WTC11 (cell line): ENCODE data around the gene PITPNC1. TPM values are rescaled to one million over a fixed set of nuclear protein-coding genes. Genes with fewer than 3 reads are reported as not detected.
A peak's percentile ranks its signal among the peaks of the same experiment; 100 is the strongest.

Experiments used
- ATAC-seq: fragments of 200-7000 bp; cut with Tn5 transposase; 2 replicates; pipeline ENCODE4 v1.10.0; 2021; ENCODE audit warnings: mild to moderate bottlenecking, moderate library complexity
- CTCF ChIA-PET: fragments of 300-600 bp; sonication (Branson Sonifier 250); formaldehyde crosslinking; loops from one replicate; lab custom pipeline; 2021; ENCODE audit warnings: antibody characterized with exemption; lab: Charles Lee
- POLR2A ChIA-PET: fragments of 350-600 bp; sonication (Branson Sonifier 250); formaldehyde crosslinking; loops from one replicate; lab custom pipeline; 2021; ENCODE audit warnings: antibody characterized with exemption; lab: Charles Lee
- DNase-seq: peaks from one replicate; pipeline ENCODE4 v3.0.0; 2021; ENCODE audit warnings: low spot score
- H3K27ac Mint-ChIP-seq: 2 replicates; pipeline ENCODE4 v1.8.0; 2021; ENCODE audit warnings: mixed read lengths
- H3K27me3 Mint-ChIP-seq: 2 replicates; pipeline ENCODE4 v1.8.0; 2021; ENCODE audit warnings: low read depth, mild to moderate bottlenecking, moderate library complexity, mixed read lengths
- H3K36me3 Mint-ChIP-seq: 2 replicates; pipeline ENCODE4 v1.8.0; 2021; ENCODE audit warnings: mixed read lengths
- H3K4me1 Mint-ChIP-seq: 2 replicates; pipeline ENCODE4 v1.8.0; 2022; ENCODE audit warnings: mixed read lengths
- H3K4me3 Mint-ChIP-seq: 2 replicates; pipeline ENCODE4 v1.8.0; 2021; ENCODE audit warnings: mild to moderate bottlenecking, moderate library complexity, mixed read lengths
- H3K9me3 Mint-ChIP-seq: 2 replicates; pipeline ENCODE4 v1.8.0; 2021; ENCODE audit warnings: mixed read lengths
- ETV6 ChIP-seq: sonication (generic); formaldehyde crosslinking; IDR thresholded peaks from 2 replicates; pipeline ENCODE4 v1.8.1; 2022; ENCODE audit warnings: mild to moderate bottlenecking, missing genetic modification reagents
- MXD4 ChIP-seq: fragments of 250-450 bp; sonication (Bioruptor Pico); IDR thresholded peaks from 2 replicates; pipeline ENCODE4 v1.8.0; 2021; ENCODE audit warnings: mild to moderate bottlenecking, moderate library complexity, borderline replicate concordance
- NFYB ChIP-seq: sonication (generic); formaldehyde crosslinking; conservative IDR thresholded peaks from 2 replicates; pipeline ENCODE4 v1.8.0; 2022; ENCODE audit warnings: low read depth, missing genetic modification reagents
- NR2C2 ChIP-seq: sonication (generic); formaldehyde crosslinking; IDR thresholded peaks from 2 replicates; pipeline ENCODE4 v1.8.0; 2022; ENCODE audit warnings: mild to moderate bottlenecking, missing genetic modification reagents
- PRRX2 ChIP-seq: fragments of 250-450 bp; sonication (Bioruptor Pico); IDR thresholded peaks from 2 replicates; pipeline ENCODE4 v1.8.0; 2021; ENCODE audit warnings: mild to moderate bottlenecking
- TEAD1 ChIP-seq: sonication (generic); formaldehyde crosslinking; IDR thresholded peaks from 2 replicates; pipeline ENCODE4 v1.8.0; 2022; ENCODE audit warnings: mild to moderate bottlenecking, missing genetic modification reagents
- ZNF138 ChIP-seq: sonication (generic); formaldehyde crosslinking; conservative IDR thresholded peaks from 2 replicates; pipeline ENCODE4 v1.8.1; 2022; ENCODE audit warnings: mild to moderate bottlenecking, moderate library complexity, missing genetic modification reagents
- ZNF263 ChIP-seq: sonication (generic); formaldehyde crosslinking; IDR thresholded peaks from 2 replicates; pipeline ENCODE4 v1.8.1; 2022; ENCODE audit warnings: low read depth, mild to moderate bottlenecking, moderate library complexity, missing genetic modification reagents
- total RNA-seq: library from RNA; stranded (reverse); gene quantifications from 3 replicates; pipeline ENCODE4 v1.2.3, GENCODE V29; 2021
- TF ChIP-seq, protein P1 (sequence below): fragments of 250-450 bp; sonication (Bioruptor Pico); conservative IDR thresholded peaks from 2 replicates; pipeline ENCODE4 v1.9.0; 2021; ENCODE audit warnings: mild to moderate bottlenecking
- TF ChIP-seq, protein P2 (sequence below): sonication (generic); formaldehyde crosslinking; IDR thresholded peaks from 2 replicates; pipeline ENCODE4 v1.8.1; 2023; ENCODE audit warnings: mild to moderate bottlenecking, missing genetic modification reagents, borderline replicate concordance
- TF ChIP-seq, protein P3 (sequence below): fragments of 200-600 bp; IDR thresholded peaks from 2 replicates; pipeline ENCODE4 v1.8.0; 2022; ENCODE audit warnings: antibody characterized with exemption
- TF ChIP-seq, protein P4 (sequence below): sonication (generic); formaldehyde crosslinking; IDR thresholded peaks from 2 replicates; pipeline ENCODE4 v1.8.0; 2022; ENCODE audit warnings: mild to moderate bottlenecking, missing genetic modification reagents
- TF ChIP-seq, protein P5 (sequence below): sonication (generic); formaldehyde crosslinking; IDR thresholded peaks from 2 replicates; pipeline ENCODE4 v1.8.0; 2022; ENCODE audit warnings: mild to moderate bottlenecking, missing genetic modification reagents
- TF ChIP-seq, protein P6 (sequence below): sonication (generic); formaldehyde crosslinking; IDR thresholded peaks from 2 replicates; pipeline ENCODE4 v1.8.1; 2022; ENCODE audit warnings: low read depth, missing genetic modification reagents, borderline replicate concordance
- TF ChIP-seq, protein P7 (sequence below): fragments of 250-450 bp; sonication (Bioruptor Pico); IDR thresholded peaks from 2 replicates; pipeline ENCODE4 v1.9.0; 2021; ENCODE audit warnings: mild to moderate bottlenecking
- TF ChIP-seq, protein P8 (sequence below): sonication (generic); formaldehyde crosslinking; IDR thresholded peaks from 2 replicates; pipeline ENCODE4 v1.8.0; 2023; ENCODE audit warnings: mild to moderate bottlenecking, missing genetic modification reagents
- TF ChIP-seq, protein P9 (sequence below): sonication (generic); formaldehyde crosslinking; IDR thresholded peaks from 2 replicates; pipeline ENCODE4 v1.8.1; 2022; ENCODE audit warnings: mild to moderate bottlenecking, moderate library complexity, missing genetic modification reagents

Gene PITPNC1
- total RNA-seq, 1 experiment from 2014 or later = 39.8 TPM

DNA sequence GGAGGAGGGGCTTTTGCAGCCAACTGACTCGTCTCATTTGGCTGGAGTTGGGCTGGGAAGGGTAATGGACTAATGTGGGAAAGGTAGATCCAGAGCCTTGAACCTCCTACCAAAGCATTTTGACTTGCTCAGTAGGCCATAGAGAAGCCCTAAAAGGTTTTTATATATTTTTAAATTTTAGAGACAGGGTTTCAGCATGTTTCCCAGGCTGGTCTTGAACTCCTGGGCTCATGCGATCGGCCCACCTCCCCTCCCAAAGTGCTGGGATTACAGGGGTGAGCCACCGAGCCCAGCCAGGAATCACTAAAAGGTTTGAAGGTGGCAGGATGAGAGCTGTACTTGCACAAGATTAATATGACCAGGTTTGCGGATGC is 2.0 kb upstream of the PITPNC1 start:
- H3K36me3 Mint-ChIP-seq = peaks cover 11% of the 10 kb centered on the region
- TF ChIP-seq TEAD1 (CRISPR knock-in tag) (no peak), MXD4 (CRISPR knock-in tag) (no peak)
- TF ChIP-seq, protein P1, sequence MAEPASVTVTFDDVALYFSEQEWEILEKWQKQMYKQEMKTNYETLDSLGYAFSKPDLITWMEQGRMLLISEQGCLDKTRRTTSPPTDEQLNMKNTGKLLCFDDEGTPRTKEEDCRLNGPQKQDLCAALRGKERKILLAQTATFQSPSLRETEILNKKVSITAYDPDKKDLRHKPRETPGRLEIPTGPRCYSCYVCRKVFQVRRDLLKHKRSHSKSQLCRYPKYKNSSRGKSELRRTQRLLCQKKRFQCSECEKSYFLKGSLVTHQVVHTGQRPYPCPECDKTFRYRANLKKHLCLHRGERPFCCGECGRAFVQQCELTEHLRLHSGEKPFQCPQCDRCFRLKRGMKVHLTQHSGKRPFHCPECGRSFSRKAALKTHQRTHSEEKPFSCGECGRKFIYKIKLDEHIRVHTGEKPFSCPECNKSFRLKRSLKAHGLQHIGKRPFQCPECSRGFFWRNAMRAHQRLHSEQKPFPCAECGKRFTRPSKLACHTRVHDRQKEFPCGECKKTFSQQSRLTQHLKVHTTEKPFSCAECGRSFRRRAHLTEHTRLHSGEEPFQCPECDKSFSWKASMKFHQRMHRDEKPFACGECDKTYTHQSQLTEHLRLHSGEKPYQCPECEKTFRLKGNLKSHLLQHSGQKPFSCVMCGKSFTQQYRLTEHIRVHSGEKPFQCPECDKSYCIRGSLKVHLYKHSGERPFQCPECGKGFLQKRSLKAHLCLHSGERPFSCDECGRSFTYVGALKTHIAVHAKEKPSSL (CRISPR knock-in tag) = no peak
- TF ChIP-seq, protein P2, sequence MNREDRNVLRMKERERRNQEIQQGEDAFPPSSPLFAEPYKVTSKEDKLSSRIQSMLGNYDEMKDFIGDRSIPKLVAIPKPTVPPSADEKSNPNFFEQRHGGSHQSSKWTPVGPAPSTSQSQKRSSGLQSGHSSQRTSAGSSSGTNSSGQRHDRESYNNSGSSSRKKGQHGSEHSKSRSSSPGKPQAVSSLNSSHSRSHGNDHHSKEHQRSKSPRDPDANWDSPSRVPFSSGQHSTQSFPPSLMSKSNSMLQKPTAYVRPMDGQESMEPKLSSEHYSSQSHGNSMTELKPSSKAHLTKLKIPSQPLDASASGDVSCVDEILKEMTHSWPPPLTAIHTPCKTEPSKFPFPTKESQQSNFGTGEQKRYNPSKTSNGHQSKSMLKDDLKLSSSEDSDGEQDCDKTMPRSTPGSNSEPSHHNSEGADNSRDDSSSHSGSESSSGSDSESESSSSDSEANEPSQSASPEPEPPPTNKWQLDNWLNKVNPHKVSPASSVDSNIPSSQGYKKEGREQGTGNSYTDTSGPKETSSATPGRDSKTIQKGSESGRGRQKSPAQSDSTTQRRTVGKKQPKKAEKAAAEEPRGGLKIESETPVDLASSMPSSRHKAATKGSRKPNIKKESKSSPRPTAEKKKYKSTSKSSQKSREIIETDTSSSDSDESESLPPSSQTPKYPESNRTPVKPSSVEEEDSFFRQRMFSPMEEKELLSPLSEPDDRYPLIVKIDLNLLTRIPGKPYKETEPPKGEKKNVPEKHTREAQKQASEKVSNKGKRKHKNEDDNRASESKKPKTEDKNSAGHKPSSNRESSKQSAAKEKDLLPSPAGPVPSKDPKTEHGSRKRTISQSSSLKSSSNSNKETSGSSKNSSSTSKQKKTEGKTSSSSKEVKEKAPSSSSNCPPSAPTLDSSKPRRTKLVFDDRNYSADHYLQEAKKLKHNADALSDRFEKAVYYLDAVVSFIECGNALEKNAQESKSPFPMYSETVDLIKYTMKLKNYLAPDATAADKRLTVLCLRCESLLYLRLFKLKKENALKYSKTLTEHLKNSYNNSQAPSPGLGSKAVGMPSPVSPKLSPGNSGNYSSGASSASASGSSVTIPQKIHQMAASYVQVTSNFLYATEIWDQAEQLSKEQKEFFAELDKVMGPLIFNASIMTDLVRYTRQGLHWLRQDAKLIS (CRISPR knock-in tag) = no peak
- TF ChIP-seq, protein P3, sequence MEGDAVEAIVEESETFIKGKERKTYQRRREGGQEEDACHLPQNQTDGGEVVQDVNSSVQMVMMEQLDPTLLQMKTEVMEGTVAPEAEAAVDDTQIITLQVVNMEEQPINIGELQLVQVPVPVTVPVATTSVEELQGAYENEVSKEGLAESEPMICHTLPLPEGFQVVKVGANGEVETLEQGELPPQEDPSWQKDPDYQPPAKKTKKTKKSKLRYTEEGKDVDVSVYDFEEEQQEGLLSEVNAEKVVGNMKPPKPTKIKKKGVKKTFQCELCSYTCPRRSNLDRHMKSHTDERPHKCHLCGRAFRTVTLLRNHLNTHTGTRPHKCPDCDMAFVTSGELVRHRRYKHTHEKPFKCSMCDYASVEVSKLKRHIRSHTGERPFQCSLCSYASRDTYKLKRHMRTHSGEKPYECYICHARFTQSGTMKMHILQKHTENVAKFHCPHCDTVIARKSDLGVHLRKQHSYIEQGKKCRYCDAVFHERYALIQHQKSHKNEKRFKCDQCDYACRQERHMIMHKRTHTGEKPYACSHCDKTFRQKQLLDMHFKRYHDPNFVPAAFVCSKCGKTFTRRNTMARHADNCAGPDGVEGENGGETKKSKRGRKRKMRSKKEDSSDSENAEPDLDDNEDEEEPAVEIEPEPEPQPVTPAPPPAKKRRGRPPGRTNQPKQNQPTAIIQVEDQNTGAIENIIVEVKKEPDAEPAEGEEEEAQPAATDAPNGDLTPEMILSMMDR = no peak
- H3K4me1 Mint-ChIP-seq = peaks cover 35% of the 10 kb centered on the region
- ChIA-PET CTCF (interaction anchor here (0.5 to 3.1 kb wide), 32 partner anchors 9 to 584 kb away, joined by 3 to 38 read pairs (median 4); partner anchors contain the start of genes NOL11 and PSMD12), POLR2A (interaction anchor here (0.9 kb wide), 1 partner anchor 600 kb away, joined by 3 read pairs; no protein-coding TSS in a partner anchor)
- DNase-seq (no peak), ATAC-seq (no peak)
- no peak overlapping the region for H3K27ac Mint-ChIP-seq
- peaks cover 9% of the 10 kb centered on the region for H3K9me3 Mint-ChIP-seq
- H3K27me3 Mint-ChIP-seq = no peaks in the 10 kb centered on the region; the same call in 1 of the 2 replicates
- peak overlapping the region; percentile 81 for H3K4me3 Mint-ChIP-seq

DNA sequence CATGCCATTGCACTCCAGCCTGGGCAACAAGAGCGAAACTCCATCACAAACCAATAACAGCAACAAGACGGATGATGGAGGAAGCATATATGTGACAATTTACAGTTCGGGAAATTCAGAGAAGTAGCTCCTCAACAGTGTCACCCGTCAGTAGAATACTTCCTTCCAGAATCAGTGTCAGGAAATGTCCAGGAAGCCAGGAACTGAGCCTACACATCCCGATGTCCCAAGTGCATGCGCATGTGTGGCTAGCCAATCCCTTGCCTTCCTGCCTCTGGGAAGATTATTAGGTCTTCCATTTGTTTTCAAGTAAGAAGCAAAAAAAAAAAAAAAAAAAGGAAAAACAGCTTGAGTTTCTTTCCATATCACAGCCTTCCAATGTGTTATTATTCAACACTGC is 1.4 kb upstream of the PITPNC1 start:
- TF ChIP-seq, protein P4, sequence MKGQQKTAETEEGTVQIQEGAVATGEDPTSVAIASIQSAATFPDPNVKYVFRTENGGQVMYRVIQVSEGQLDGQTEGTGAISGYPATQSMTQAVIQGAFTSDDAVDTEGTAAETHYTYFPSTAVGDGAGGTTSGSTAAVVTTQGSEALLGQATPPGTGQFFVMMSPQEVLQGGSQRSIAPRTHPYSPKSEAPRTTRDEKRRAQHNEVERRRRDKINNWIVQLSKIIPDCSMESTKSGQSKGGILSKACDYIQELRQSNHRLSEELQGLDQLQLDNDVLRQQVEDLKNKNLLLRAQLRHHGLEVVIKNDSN (CRISPR knock-in tag) = no peak
- TF ChIP-seq ZNF263 (no peak), ZNF138 (CRISPR knock-in tag) (no peak), NR2C2 (CRISPR knock-in tag) (no peak), PRRX2 (no peak), ETV6 (CRISPR knock-in tag) (no peak), NFYB (CRISPR knock-in tag) (no peak)
- TF ChIP-seq, protein P5, sequence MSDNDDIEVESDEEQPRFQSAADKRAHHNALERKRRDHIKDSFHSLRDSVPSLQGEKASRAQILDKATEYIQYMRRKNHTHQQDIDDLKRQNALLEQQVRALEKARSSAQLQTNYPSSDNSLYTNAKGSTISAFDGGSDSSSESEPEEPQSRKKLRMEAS (CRISPR knock-in tag) = no peak
- TF ChIP-seq, protein P6, sequence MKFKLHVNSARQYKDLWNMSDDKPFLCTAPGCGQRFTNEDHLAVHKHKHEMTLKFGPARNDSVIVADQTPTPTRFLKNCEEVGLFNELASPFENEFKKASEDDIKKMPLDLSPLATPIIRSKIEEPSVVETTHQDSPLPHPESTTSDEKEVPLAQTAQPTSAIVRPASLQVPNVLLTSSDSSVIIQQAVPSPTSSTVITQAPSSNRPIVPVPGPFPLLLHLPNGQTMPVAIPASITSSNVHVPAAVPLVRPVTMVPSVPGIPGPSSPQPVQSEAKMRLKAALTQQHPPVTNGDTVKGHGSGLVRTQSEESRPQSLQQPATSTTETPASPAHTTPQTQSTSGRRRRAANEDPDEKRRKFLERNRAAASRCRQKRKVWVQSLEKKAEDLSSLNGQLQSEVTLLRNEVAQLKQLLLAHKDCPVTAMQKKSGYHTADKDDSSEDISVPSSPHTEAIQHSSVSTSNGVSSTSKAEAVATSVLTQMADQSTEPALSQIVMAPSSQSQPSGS (CRISPR knock-in tag) = no peak
- TF ChIP-seq, protein P7, sequence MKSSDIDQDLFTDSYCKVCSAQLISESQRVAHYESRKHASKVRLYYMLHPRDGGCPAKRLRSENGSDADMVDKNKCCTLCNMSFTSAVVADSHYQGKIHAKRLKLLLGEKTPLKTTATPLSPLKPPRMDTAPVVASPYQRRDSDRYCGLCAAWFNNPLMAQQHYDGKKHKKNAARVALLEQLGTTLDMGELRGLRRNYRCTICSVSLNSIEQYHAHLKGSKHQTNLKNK (CRISPR knock-in tag) = no peak
- TF ChIP-seq, protein P8, sequence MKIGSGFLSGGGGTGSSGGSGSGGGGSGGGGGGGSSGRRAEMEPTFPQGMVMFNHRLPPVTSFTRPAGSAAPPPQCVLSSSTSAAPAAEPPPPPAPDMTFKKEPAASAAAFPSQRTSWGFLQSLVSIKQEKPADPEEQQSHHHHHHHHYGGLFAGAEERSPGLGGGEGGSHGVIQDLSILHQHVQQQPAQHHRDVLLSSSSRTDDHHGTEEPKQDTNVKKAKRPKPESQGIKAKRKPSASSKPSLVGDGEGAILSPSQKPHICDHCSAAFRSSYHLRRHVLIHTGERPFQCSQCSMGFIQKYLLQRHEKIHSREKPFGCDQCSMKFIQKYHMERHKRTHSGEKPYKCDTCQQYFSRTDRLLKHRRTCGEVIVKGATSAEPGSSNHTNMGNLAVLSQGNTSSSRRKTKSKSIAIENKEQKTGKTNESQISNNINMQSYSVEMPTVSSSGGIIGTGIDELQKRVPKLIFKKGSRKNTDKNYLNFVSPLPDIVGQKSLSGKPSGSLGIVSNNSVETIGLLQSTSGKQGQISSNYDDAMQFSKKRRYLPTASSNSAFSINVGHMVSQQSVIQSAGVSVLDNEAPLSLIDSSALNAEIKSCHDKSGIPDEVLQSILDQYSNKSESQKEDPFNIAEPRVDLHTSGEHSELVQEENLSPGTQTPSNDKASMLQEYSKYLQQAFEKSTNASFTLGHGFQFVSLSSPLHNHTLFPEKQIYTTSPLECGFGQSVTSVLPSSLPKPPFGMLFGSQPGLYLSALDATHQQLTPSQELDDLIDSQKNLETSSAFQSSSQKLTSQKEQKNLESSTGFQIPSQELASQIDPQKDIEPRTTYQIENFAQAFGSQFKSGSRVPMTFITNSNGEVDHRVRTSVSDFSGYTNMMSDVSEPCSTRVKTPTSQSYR (CRISPR knock-in tag) = no peak
- TF ChIP-seq, protein P9, sequence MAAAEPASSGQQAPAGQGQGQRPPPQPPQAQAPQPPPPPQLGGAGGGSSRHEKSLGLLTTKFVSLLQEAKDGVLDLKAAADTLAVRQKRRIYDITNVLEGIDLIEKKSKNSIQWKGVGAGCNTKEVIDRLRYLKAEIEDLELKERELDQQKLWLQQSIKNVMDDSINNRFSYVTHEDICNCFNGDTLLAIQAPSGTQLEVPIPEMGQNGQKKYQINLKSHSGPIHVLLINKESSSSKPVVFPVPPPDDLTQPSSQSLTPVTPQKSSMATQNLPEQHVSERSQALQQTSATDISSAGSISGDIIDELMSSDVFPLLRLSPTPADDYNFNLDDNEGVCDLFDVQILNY = no peak
- H3K9me3 Mint-ChIP-seq = peaks cover 9% of the 10 kb centered on the region
- H3K27me3 Mint-ChIP-seq = no peaks in the 10 kb centered on the region; the same call in 1 of the 2 replicates
- H3K36me3 Mint-ChIP-seq = peaks cover 11% of the 10 kb centered on the region
- no peak overlapping the region; the same call in 1 of the 2 replicates for H3K27ac Mint-ChIP-seq
- ATAC-seq = no peak
- DNase-seq = no peak
- ChIA-PET CTCF (interaction anchor here (0.9 to 3.1 kb wide), 11 partner anchors 10 to 584 kb away, joined by 3 to 38 read pairs (median 6); partner anchors contain the start of gene NOL11), POLR2A (interaction anchor here (0.9 kb wide), 1 partner anchor 599 kb away, joined by 3 read pairs; no protein-coding TSS in a partner anchor)
- peak overlapping the region; percentile 81 for H3K4me3 Mint-ChIP-seq
- peaks cover 35% of the 10 kb centered on the region for H3K4me1 Mint-ChIP-seq
